Measurements from ENCODE around the gene OAF.

- no peak for TF ChIP-seq EZH2 (IDR thresholded peaks at IDR 0.05; ENCODE audit: borderline replicate concordance, low read depth, low read length, severe bottlenecking)
- no peak for TF ChIP-seq CTCF (IDR thresholded peaks at IDR 0.05; ENCODE audit: borderline replicate concordance, extremely low read depth, low read length, poor library complexity, severe bottlenecking)
Measured at GRCh38 chr11:120178561-120179056, 32.2 kb upstream of the OAF start.

Measured in DND-41 (cell line).